Neuron (in vitro differentiated cells): ENCODE measurements around the gene BPNT1.

Experiments used
- H2AFZ ChIP-seq: one replicate; pipeline ENCODE4 v1.6.1; 2013; ENCODE audit warnings: low read depth, mild to moderate bottlenecking, inconsistent platforms, low read length, moderate library complexity
- H3K27me3 ChIP-seq: one replicate; pipeline ENCODE4 v1.6.1; 2013; ENCODE audit warnings: low read length; ENCODE audit not compliant: insufficient read depth
- H3K36me3 ChIP-seq: one replicate; pipeline ENCODE4 v1.6.1; 2013; ENCODE audit warnings: low read length; ENCODE audit not compliant: insufficient read depth
- H3K4me1 ChIP-seq: one replicate; pipeline ENCODE4 v1.6.1; 2013; ENCODE audit warnings: low read length; ENCODE audit not compliant: insufficient read depth
- H3K4me3 ChIP-seq: 2 replicates; pipeline ENCODE4 v1.5.1; 2013; ENCODE audit warnings: mild to moderate bottlenecking, low read length, moderate library complexity
- H3K9me3 ChIP-seq: one replicate; pipeline ENCODE4 v1.6.1; 2013; ENCODE audit warnings: low read length

Gene BPNT1

DNA sequence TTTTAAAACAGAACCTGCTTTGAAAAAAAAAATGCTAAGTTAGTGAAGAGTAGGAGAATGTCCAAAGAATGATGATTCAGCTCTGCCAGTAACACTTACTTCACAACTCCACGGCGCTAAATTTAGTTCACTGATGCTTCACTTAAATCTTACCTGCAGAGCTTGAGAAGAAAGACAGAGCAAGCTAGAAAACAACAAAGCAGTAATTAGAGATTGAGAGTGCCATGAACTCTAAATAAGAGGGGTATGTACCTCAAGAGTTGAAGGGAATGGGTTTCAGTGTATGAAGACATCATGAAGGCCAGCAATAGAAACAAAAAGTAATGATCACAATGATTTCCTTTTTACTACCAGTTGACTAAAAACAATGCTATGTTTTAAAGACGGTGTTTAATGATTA lies 76.1 kb downstream of the BPNT1 start:
- Histone ChIP-seq H3K9me3 (no peaks in the 10 kb centered on the region), H3K27me3 (no peaks in the 10 kb centered on the region), H3K36me3 (peaks cover 54% of the 10 kb centered on the region), H2AFZ (no peak overlapping the region), H3K4me3 (no peak overlapping the region), H3K4me1 (no peaks in the 10 kb centered on the region)

- H3K4me1 ChIP-seq, result no peaks in the 10 kb centered on the region
- H3K9me3 ChIP-seq, result no peaks in the 10 kb centered on the region
- H3K27me3 ChIP-seq, result no peaks in the 10 kb centered on the region
- no peak overlapping the region for H2AFZ ChIP-seq
- H3K4me3 ChIP-seq, result no peak overlapping the region
- peaks cover 48% of the 10 kb centered on the region for H3K36me3 ChIP-seq
Measured at GRCh38 chr1:220012259-220012658, 77.3 kb downstream of the BPNT1 start.

GRCh38 chr1:220011620-220012019 lies 78.0 kb downstream of the BPNT1 start:
- Histone ChIP-seq H2AFZ (no peak overlapping the region), H3K4me1 (no peaks in the 10 kb centered on the region), H3K9me3 (no peaks in the 10 kb centered on the region), H3K4me3 (no peak overlapping the region), H3K36me3 (peaks cover 48% of the 10 kb centered on the region), H3K27me3 (no peaks in the 10 kb centered on the region)
